RCC 7860 (cell line): Measurements from ENCODE around the gene GRIK4.
"Not testable (repeated sequence)": the region's sequence is repeated elsewhere in the genome, so short reads cannot be mapped to it uniquely, and the experiment has no call there.

Experiments
- DNase-seq: peaks from one replicate; pipeline ENCODE4 v3.0.0-alpha.2; 2015; ENCODE audit warnings: low spot score
- FAIRE-seq: peaks from 2 replicates; lab custom pipeline; 2012; peaks lifted over from hg19 to GRCh38; lab: Jason Lieb, UNC

The GRIK4 gene

GRCh38 chr11:120766318-120766717 is 254.8 kb downstream of the GRIK4 start:
- FAIRE-seq (no peak), DNase-seq (no peak)

- FAIRE-seq (no peak), DNase-seq (no peak)
Measured at GRCh38 chr11:120768949-120769348, 257.4 kb downstream of the GRIK4 start.

GRCh38 chr11:120769906-120770305 is 258.4 kb downstream of the GRIK4 start:
- FAIRE-seq (no peak), DNase-seq (no peak)

- no peak for FAIRE-seq
- no peak for DNase-seq
Measured at GRCh38 chr11:120771551-120772060, 260.1 kb downstream of the GRIK4 start.

- no peak for DNase-seq
- no peak for FAIRE-seq
Measured at GRCh38 chr11:120773501-120774031, 262.0 kb downstream of the GRIK4 start.

- no peak for FAIRE-seq
- DNase-seq: no peak
Measured at GRCh38 chr11:120774591-120775386, 263.2 kb downstream of the GRIK4 start.

GRCh38 chr11:120775986-120776951 is 264.7 kb downstream of the GRIK4 start:
- DNase-seq: no peak
- no peak for FAIRE-seq

- FAIRE-seq (no peak), DNase-seq (no peak)
Measured at GRCh38 chr11:120778685-120779490, 267.3 kb downstream of the GRIK4 start.

GRCh38 chr11:120780239-120780638 is 268.7 kb downstream of the GRIK4 start:
- DNase-seq: no peak
- FAIRE-seq: no peak

GRCh38 chr11:120781486-120782120 is 270.1 kb downstream of the GRIK4 start:
- DNase-seq: no peak
- FAIRE-seq: no peak

- DNase-seq (no peak), FAIRE-seq (no peak)
Measured at GRCh38 chr11:120784566-120785251, 273.2 kb downstream of the GRIK4 start.

GRCh38 chr11:120785576-120785975 is 274.0 kb downstream of the GRIK4 start:
- no peak for DNase-seq
- FAIRE-seq: no peak

- DNase-seq (no peak), FAIRE-seq (no peak)
Measured at GRCh38 chr11:120786206-120786735, 274.7 kb downstream of the GRIK4 start.

- not testable (repeated sequence) for FAIRE-seq, DNase-seq
Measured at GRCh38 chr11:120787224-120787623, 275.7 kb downstream of the GRIK4 start.

GRCh38 chr11:120789391-120789790 is 277.8 kb downstream of the GRIK4 start:
- DNase-seq (no peak), FAIRE-seq (no peak)

- DNase-seq (no peak), FAIRE-seq (no peak)
Measured at GRCh38 chr11:120792306-120792705, 280.8 kb downstream of the GRIK4 start.

GRCh38 chr11:120793150-120793549 is 281.6 kb downstream of the GRIK4 start:
- no peak for FAIRE-seq
- no peak for DNase-seq

GRCh38 chr11:120793806-120794479 is 282.4 kb downstream of the GRIK4 start:
- FAIRE-seq: no peak
- DNase-seq: no peak

GRCh38 chr11:120794748-120795147 is 283.2 kb downstream of the GRIK4 start:
- FAIRE-seq (no peak), DNase-seq (no peak)
